Fibroblast of lung (primary cell): ENCODE results near the gene DNMT3B. TPM values are rescaled to one million over a fixed set of nuclear protein-coding genes. Genes with fewer than 3 reads are reported as not detected.

Source experiments
- DNase-seq, 2 donors: peaks; one replicate each; pipeline versions ENCODE4 v3.0.0 to v3.0.0-alpha.2; 2010; ENCODE audit warnings: low read depth in 2 of 2
- H2AFZ ChIP-seq: 2 replicates; pipeline ENCODE4 v1.5.1; 2012; ENCODE audit warnings: low read length, control low read depth, inconsistent platforms
- H3K27ac ChIP-seq: 2 replicates; pipeline ENCODE4 v1.5.1; 2011; ENCODE audit warnings: low read length, control low read depth; ENCODE audit not compliant: insufficient read depth
- H3K27me3 ChIP-seq: 2 replicates; pipeline ENCODE4 v1.5.1; 2011; ENCODE audit warnings: mild to moderate bottlenecking, low read length; ENCODE audit not compliant: control insufficient read depth, insufficient read depth
- H3K36me3 ChIP-seq: 2 replicates; pipeline ENCODE4 v1.5.1; 2011; ENCODE audit warnings: low read length; ENCODE audit not compliant: control insufficient read depth, insufficient read depth
- H3K4me1 ChIP-seq: 2 replicates; pipeline ENCODE4 v1.5.1; 2011; ENCODE audit warnings: low read length; ENCODE audit not compliant: control insufficient read depth, insufficient read depth; ENCODE audit errors: extremely low read depth
- H3K4me2 ChIP-seq: 2 replicates; pipeline ENCODE4 v1.5.1; 2011; ENCODE audit warnings: low read length, control low read depth; ENCODE audit not compliant: insufficient read depth; ENCODE audit errors: extremely low read depth
- H3K4me3 ChIP-seq, 4 experiments: fragments of 200-600 bp in 1 of 4; sonication (generic) in 1 of 4; replicated peaks in 1 of 4; 2 replicates each; pipeline ENCODE4 v1.5.1; 2011 to 2016; ENCODE audit warnings: low read length in 4 of 4, low read depth in 3 of 4, mild to moderate bottlenecking in 3 of 4, control low read depth in 2 of 4, inconsistent platforms in 1 of 4, mixed read lengths in 1 of 4; ENCODE audit not compliant: insufficient read depth in 1 of 4; ENCODE audit errors: control extremely low read depth in 1 of 4
- H3K79me2 ChIP-seq: 2 replicates; pipeline ENCODE4 v1.5.1; 2012; ENCODE audit warnings: mild to moderate bottlenecking, low read length, inconsistent platforms; ENCODE audit not compliant: control insufficient read depth, insufficient read depth
- H3K9ac ChIP-seq: 2 replicates; pipeline ENCODE4 v1.5.1; 2011; ENCODE audit warnings: mild to moderate bottlenecking, low read length, control low read depth; ENCODE audit not compliant: insufficient read depth
- H3K9me3 ChIP-seq: 2 replicates; pipeline ENCODE4 v1.5.1; 2012; ENCODE audit warnings: low read depth, low read length; ENCODE audit not compliant: control insufficient read depth, insufficient read depth
- H4K20me1 ChIP-seq: 2 replicates; pipeline ENCODE4 v1.5.1; 2011; ENCODE audit warnings: low read length; ENCODE audit not compliant: control insufficient read depth, insufficient read depth; ENCODE audit errors: extremely low read depth
- EZH2 ChIP-seq: IDR thresholded peaks from 2 replicates; pipeline ENCODE4 v1.5.1; 2012; ENCODE audit warnings: low read length, control low read depth, mild to moderate bottlenecking; ENCODE audit errors: missing control alignments
- polyA plus RNA-seq, 2 donors: library from polyadenylated mRNA; depleted of rRNA in 1 of 2; stranded (reverse) in 1 of 2; unstranded in 1 of 2; fragments of >200 nt; gene quantifications; 2 replicates each; pipeline ENCODE4 v1.2.1, GENCODE V29; 2011 to 2012; ENCODE audit warnings: missing spikeins in 1 of 2
- total RNA-seq: library from RNA; depleted of rRNA; stranded (reverse); fragments of >200 nt; gene quantifications from 2 replicates; pipeline ENCODE4 v1.2.1, GENCODE V29; 2014
- TF ChIP-seq, protein P1 (sequence below), 2 donors: IDR thresholded peaks in 1 of 2; conservative IDR thresholded peaks in 1 of 2; 1 replicate in 1 of 2; 2 replicates in 1 of 2; pipeline ENCODE4 v1.5.1; 2011 to 2012; ENCODE audit warnings: low read length in 2 of 2, control low read depth in 1 of 2, inconsistent platforms in 1 of 2, low read depth in 1 of 2, mild to moderate bottlenecking in 1 of 2

The DNMT3B gene
- total and polyA plus RNA-seq, 2 donors (not counting 1 experiment from before 2014, with no cell fraction given), result 1.1 to 3.1 TPM

- H4K20me1 ChIP-seq, result no peaks in the 10 kb centered on the region
- H3K4me3 ChIP-seq, result no peak overlapping the region
- no peaks in the 10 kb centered on the region for H3K27me3 ChIP-seq
- H3K9me3 ChIP-seq, result no peaks in the 10 kb centered on the region
- no peak for TF ChIP-seq EZH2
- TF ChIP-seq, protein P1, sequence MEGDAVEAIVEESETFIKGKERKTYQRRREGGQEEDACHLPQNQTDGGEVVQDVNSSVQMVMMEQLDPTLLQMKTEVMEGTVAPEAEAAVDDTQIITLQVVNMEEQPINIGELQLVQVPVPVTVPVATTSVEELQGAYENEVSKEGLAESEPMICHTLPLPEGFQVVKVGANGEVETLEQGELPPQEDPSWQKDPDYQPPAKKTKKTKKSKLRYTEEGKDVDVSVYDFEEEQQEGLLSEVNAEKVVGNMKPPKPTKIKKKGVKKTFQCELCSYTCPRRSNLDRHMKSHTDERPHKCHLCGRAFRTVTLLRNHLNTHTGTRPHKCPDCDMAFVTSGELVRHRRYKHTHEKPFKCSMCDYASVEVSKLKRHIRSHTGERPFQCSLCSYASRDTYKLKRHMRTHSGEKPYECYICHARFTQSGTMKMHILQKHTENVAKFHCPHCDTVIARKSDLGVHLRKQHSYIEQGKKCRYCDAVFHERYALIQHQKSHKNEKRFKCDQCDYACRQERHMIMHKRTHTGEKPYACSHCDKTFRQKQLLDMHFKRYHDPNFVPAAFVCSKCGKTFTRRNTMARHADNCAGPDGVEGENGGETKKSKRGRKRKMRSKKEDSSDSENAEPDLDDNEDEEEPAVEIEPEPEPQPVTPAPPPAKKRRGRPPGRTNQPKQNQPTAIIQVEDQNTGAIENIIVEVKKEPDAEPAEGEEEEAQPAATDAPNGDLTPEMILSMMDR (conservative IDR thresholded peaks at IDR 0.05 in 1 of 2, IDR thresholded peaks at IDR 0.05 in 1 of 2; ENCODE audit: low read depth in 1 of 2, low read length in 2 of 2), result no peak
- H3K9ac ChIP-seq, result no peak overlapping the region
- no peak overlapping the region for H2AFZ ChIP-seq
- no peaks in the 10 kb centered on the region for H3K79me2 ChIP-seq
- no peak overlapping the region for H3K27ac ChIP-seq
- no peaks in the 10 kb centered on the region for H3K4me1 ChIP-seq
- no peak for DNase-seq
- no peaks in the 10 kb centered on the region for H3K36me3 ChIP-seq
- no peak overlapping the region for H3K4me2 ChIP-seq
These were observed 11.7 kb downstream of the DNMT3B start for GRCh38 chr20:32773855-32774254.

DNA sequence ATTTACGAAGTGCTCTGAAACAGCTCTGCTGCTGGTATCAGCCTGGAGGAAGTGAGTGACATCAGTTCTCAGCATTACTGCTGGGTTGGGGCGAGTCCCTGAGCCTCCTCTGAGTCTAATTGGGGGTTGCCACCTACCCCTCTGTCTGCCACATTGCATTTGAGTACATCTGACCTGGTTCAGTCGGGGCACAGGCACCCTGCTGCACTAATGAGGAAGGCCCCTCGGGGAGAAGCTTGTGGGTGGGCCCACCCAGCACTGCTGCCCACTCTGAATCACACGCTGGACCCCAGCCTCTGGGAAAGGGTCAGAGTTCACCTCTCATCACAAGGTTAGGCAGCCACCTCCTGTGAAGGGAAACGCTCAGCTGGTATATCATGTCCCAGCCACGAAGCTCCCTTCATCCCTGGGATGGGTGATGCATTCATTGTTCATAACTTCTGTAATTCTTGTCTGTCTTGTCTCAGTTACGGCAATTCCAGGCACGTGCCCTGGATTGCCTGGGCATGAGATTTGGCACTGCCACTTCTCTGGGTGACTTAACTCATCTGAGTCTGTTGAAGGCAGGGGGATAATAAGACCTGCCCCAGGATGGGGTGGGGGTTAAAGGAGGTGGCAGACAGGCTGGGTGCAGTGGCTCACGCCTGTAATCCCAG lies 13.3 kb downstream of the DNMT3B start:
- Histone ChIP-seq H3K4me1 (no peaks in the 10 kb centered on the region), H3K27ac (no peak overlapping the region), H3K9ac (no peak overlapping the region), H2AFZ (no peak overlapping the region), H3K4me2 (no peak overlapping the region), H3K79me2 (no peaks in the 10 kb centered on the region), H3K9me3 (no peaks in the 10 kb centered on the region), H4K20me1 (no peaks in the 10 kb centered on the region), H3K27me3 (no peaks in the 10 kb centered on the region), H3K36me3 (no peaks in the 10 kb centered on the region), H3K4me3 (no peak overlapping the region)
- no peak for TF ChIP-seq EZH2
- no peak for DNase-seq

DNA sequence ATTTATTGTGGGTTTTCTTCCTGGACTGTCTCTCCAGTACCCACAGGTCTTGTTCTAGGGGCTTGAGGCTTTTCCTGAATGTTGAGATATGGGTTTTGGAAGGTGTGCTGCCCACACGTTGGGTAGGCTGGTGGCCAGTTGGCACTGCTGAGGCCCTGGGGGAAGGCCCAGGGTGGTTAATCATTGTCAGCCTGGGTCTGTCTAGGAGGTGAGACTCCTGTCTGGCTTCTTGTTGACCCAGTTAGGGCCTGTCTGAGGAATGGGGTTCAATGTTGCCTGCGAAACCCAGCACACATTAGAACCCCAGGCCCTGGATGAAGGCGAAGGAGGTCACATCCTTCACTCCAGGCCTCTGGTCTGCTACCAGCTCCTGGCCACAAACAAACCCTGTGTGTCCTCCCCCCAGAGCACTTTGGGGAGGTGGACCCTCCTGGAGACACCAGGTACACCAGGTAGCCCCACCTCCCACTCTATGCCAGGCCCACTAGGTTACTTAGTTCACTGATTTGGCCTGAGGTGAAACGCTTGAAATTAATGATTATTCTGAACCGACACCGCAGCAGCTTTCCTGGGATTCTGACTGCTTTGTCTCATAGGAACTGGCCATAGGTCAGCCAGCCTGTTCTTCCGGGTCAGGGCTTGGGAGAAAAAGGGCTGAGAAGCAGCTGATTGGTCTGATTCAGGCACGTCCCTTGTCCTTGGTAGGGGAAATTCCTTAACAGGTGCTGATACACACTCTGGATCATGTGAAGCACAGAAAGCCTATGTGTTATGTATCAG lies 15.2 kb downstream of the DNMT3B start:
- Histone ChIP-seq H3K27ac (no peak overlapping the region), H3K79me2 (no peaks in the 10 kb centered on the region), H3K9me3 (no peaks in the 10 kb centered on the region), H3K4me3 (no peak overlapping the region), H3K9ac (no peak overlapping the region), H3K4me2 (no peak overlapping the region), H3K27me3 (no peaks in the 10 kb centered on the region), H2AFZ (no peak overlapping the region), H3K36me3 (no peaks in the 10 kb centered on the region), H4K20me1 (no peaks in the 10 kb centered on the region), H3K4me1 (no peaks in the 10 kb centered on the region)
- peak in 1 of 2 donors; percentile 35 for DNase-seq
- TF ChIP-seq, protein P1 (conservative IDR thresholded peaks at IDR 0.05 in 1 of 2, IDR thresholded peaks at IDR 0.05 in 1 of 2; ENCODE audit: low read depth in 1 of 2, low read length in 2 of 2), result no peak
- TF ChIP-seq EZH2, result no peak
